ENCODE results near the gene DEGS2.

The DEGS2 gene

GRCh38 chr14:100130521-100130920 lies 28.9 kb downstream of the DEGS2 start:
- no peak for DNase-seq

- no peak for DNase-seq
These were observed 30.3 kb downstream of the DEGS2 start for GRCh38 chr14:100129161-100129589.

- no peak for DNase-seq
These were observed 30.8 kb downstream of the DEGS2 start for GRCh38 chr14:100128688-100129087.

GRCh38 chr14:100127853-100128455 lies 31.5 kb downstream of the DEGS2 start:
- no peak for DNase-seq

- no peak for DNase-seq
These were observed 33.0 kb downstream of the DEGS2 start for GRCh38 chr14:100126401-100126800.

- no peak for DNase-seq
These were observed 34.8 kb downstream of the DEGS2 start for GRCh38 chr14:100124551-100125088.

- DNase-seq = no peak
These were observed 35.8 kb downstream of the DEGS2 start for GRCh38 chr14:100123618-100124017.

- no peak for DNase-seq
These were observed 36.8 kb downstream of the DEGS2 start for GRCh38 chr14:100122481-100123223.

- DNase-seq = no peak
These were observed 37.6 kb downstream of the DEGS2 start for GRCh38 chr14:100121643-100122480.

GRCh38 chr14:100120522-100121269 lies 38.7 kb downstream of the DEGS2 start:
- no peak for DNase-seq

- no peak for DNase-seq
These were observed 40.2 kb downstream of the DEGS2 start for GRCh38 chr14:100119251-100119650.

- DNase-seq = no peak
These were observed 40.9 kb downstream of the DEGS2 start for GRCh38 chr14:100118396-100119011.

GRCh38 chr14:100117633-100118395 lies 41.6 kb downstream of the DEGS2 start:
- DNase-seq = no peak

- DNase-seq = no peak
These were observed 42.4 kb downstream of the DEGS2 start for GRCh38 chr14:100117026-100117425.

GRCh38 chr14:100116134-100116533 lies 43.3 kb downstream of the DEGS2 start:
- DNase-seq = no peak

- no peak for DNase-seq
These were observed 43.7 kb downstream of the DEGS2 start for GRCh38 chr14:100115726-100116125.

- no peak for DNase-seq
These were observed 44.2 kb downstream of the DEGS2 start for GRCh38 chr14:100115236-100115635.

- no peak for DNase-seq
These were observed 45.2 kb downstream of the DEGS2 start for GRCh38 chr14:100114109-100114765.

GRCh38 chr14:100111931-100112704 lies 47.3 kb downstream of the DEGS2 start:
- no peak for DNase-seq

- DNase-seq = no peak
These were observed 48.6 kb downstream of the DEGS2 start for GRCh38 chr14:100110816-100111215.
